Fibroblast of the aortic adventitia (primary cell): ENCODE measurements around the gene ABCG4. TPM values are rescaled to one million over a fixed set of nuclear protein-coding genes. Genes with fewer than 3 reads are reported as not detected.
"Not testable (repeated sequence)": the region's sequence is repeated elsewhere in the genome, so short reads cannot be mapped to it uniquely, and the experiment has no call there.

Experiments used
- DNase-seq: peaks from one replicate; pipeline ENCODE4 v3.0.0-alpha.2; 2010; ENCODE audit warnings: low read depth
- H3K4me3 ChIP-seq: 2 replicates; pipeline ENCODE4 v1.5.1; 2011; ENCODE audit warnings: low read depth, mild to moderate bottlenecking, control low read depth, low read length, moderate library complexity
- CTCF ChIP-seq: IDR thresholded peaks from 2 replicates; pipeline ENCODE4 v1.5.1; 2011; ENCODE audit warnings: mild to moderate bottlenecking, low read length, control low read depth, inconsistent platforms; ENCODE audit not compliant: insufficient read depth
- total RNA-seq: library from RNA; depleted of rRNA; stranded (reverse); fragments of >200 nt; gene quantifications from 2 replicates; pipeline ENCODE4 v1.2.3, GENCODE V29; 2012; ENCODE audit warnings: low replicate concordance

ABCG4 gene
- total RNA-seq, 1 donor: not detected

GRCh38 chr11:119158467-119158866 is 9.6 kb downstream of the ABCG4 start:
- no peak overlapping the region for H3K4me3 ChIP-seq
- no peak for TF ChIP-seq CTCF
- no peak for DNase-seq

- H3K4me3 ChIP-seq: no peak overlapping the region
- DNase-seq: no peak
- no peak for TF ChIP-seq CTCF
Observed at GRCh38 chr11:119160151-119160550, 11.3 kb downstream of the ABCG4 start.

- DNase-seq: no peak
- TF ChIP-seq CTCF: no peak
- no peak overlapping the region for H3K4me3 ChIP-seq
Observed at GRCh38 chr11:119161871-119162270, 13.0 kb downstream of the ABCG4 start.

DNA sequence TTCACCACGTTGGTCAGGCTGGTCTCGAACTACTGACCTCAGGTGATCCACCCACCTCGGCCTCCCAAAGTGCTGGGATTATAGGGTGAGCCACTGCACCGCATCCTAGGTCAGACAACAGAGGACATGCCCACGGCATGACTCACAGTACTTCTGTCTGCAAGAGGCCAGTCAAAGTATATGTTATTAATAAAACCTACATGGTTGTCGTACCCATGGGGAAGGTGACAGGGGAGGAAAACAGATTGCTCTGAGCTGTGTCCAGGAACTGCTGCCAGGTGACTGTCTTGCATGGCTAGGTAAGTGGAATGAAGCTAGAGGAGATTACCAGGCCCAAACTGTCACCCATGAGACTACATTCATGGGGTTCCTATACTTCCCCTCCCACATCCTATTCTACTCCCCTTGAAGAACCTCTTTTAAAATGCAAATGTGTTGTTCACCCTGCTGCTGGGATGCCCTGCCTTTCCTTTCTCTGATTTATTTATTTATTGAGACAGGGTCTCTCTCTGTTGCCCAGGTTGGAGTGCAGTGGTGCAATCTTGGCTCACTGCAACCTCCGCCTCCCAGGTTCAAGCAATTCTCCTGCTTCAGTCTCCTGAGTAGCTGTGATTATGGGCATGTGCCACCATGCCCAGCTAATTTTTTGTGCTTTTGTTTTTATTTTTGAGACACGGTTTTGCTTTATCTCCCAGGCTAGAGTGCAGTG is 17.7 kb downstream of the ABCG4 start:
- peak; percentile 30 for DNase-seq
- no peak for TF ChIP-seq CTCF
- H3K4me3 ChIP-seq: no peak overlapping the region

- DNase-seq, H3K4me3 ChIP-seq: not testable (repeated sequence)
Observed at GRCh38 chr11:119167077-119167458, 18.2 kb downstream of the ABCG4 start.

DNA sequence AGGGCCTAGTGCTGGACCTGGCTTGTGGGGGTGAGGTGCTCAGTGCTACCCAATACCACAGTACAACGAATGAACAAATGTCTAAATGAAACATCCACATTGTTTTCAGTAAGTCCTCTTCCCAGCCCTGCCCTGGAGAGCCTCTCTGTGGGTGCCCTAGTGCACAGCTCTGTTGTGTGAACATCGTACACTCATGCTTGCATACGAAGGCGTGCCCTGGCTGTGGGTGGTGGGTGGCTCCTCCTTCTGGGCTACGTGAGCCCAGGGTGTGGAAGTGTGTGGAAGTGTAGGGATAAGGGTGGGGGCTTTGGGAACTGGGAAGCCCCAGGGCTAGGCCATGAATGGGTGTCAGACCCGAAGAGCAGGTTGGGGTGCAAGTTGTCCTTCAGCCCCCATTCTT is 19.1 kb downstream of the ABCG4 start:
- H3K4me3 ChIP-seq: no peak overlapping the region
- TF ChIP-seq CTCF: no peak
- no peak for DNase-seq

DNA sequence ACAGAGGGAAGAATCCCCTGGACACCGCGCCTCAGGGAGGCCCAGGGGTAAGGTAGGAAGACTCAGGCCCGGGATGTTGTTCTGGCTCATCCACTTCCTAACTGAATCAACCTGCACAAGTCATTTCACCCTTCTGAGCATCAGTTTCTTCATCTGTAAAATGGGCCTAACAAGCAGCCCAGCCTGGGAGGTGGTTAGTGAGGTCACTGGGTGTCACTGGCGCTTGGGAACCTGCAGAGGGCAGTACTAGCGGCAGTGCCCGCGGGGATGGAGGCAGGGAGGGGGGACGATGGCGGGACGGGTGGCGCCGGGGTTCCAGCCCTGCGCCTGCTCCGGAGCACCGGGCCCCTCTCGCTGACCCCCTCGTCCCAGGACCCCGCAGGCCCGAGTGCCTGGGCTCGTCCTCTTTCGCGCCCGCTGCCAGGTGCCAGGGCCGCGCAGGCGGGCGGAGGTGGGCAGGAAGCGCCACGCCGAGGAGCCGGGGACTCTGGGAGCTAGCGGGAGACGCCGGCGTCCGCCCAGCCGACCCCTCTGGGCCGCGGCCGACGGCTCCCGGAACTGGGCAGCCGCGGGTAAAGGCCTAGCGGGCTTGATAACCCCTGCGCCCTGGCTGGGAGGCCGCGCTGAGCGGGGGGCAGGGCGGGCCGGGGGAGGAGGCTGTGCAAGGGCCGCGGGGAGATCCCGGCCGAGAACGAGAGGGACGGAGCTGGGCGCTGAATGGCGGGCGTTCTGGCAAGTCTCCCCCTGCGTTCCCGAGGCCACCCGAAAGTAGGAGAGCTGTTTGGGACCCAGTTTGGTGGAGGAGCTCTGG is 19.8 kb downstream of the ABCG4 start, which contains the start of gene NLRX1:
NLRX1 (plus strand) TSS at position 255 of the 811 bp plus-strand sequence. CDS start 2,679 bp downstream, outside the sequence.
- DNase-seq: peak; percentile 82
- peak within 1 kb of the TSS; percentile 75 for H3K4me3 ChIP-seq
- peak; percentile 90 for TF ChIP-seq CTCF
